K562 (cell line): ENCODE data around the gene DNMT1. TPM values are rescaled to one million over a fixed set of nuclear protein-coding genes. Genes with fewer than 3 reads are reported as not detected.

Experiments
- FOSL1 ChIP-seq: fragments of 200-800 bp; sonication (Bioruptor generic); conservative IDR thresholded peaks from 2 replicates; pipeline ENCODE4 v1.6.1; 2016; ENCODE audit warnings: missing genetic modification characterization, missing compliant biosample characterization
- FOXA3 ChIP-seq, 2 experiments: fragments of 450-650 bp in 1 of 2; sonication (generic) in 1 of 2; formaldehyde crosslinking; IDR thresholded peaks in 1 of 2; conservative IDR thresholded peaks in 1 of 2; 2 replicates each; pipeline versions ENCODE4 v1.4.0 to v1.8.0; 2020 to 2022; ENCODE audit warnings: mild to moderate bottlenecking in 2 of 2, missing genetic modification reagents in 1 of 2
- GATAD2A ChIP-seq: fragments of 450-650 bp; IDR thresholded peaks from 2 replicates; pipeline ENCODE4 v1.6.1; 2017
- JUNB ChIP-seq: fragments of 450-650 bp; formaldehyde crosslinking; conservative IDR thresholded peaks from 2 replicates; pipeline ENCODE4 v1.4.0; 2020; ENCODE audit warnings: mild to moderate bottlenecking
- MIER1 ChIP-seq: fragments of 450-650 bp; IDR thresholded peaks from 2 replicates; pipeline ENCODE4 v1.6.1; 2016; ENCODE audit warnings: antibody characterized with exemption, mild to moderate bottlenecking, low read depth
- PHB ChIP-seq: fragments of 250-450 bp; sonication (Bioruptor Pico); IDR thresholded peaks from 2 replicates; pipeline ENCODE4 v1.5.0; 2021
- PML ChIP-seq: IDR thresholded peaks from 2 replicates; pipeline ENCODE4 v1.6.1; 2012; ENCODE audit warnings: low read length, inconsistent platforms
- PTBP1 ChIP-seq: fragments of 200-400 bp; formaldehyde crosslinking; IDR thresholded peaks from 2 replicates; pipeline ENCODE4 v1.6.1; 2017; ENCODE audit warnings: low read depth, low read length
- PTTG1 ChIP-seq: fragments of 450-650 bp; IDR thresholded peaks from 2 replicates; pipeline ENCODE4 v1.6.1; 2016; ENCODE audit warnings: low read depth, mild to moderate bottlenecking, missing genetic modification characterization, missing compliant biosample characterization
- RBBP5 ChIP-seq: fragments of 200-600 bp; sonication (generic); IDR thresholded peaks from 2 replicates; pipeline ENCODE4 v1.6.1; 2012; ENCODE audit warnings: borderline replicate concordance, mild to moderate bottlenecking, low read length, control low read depth, inconsistent platforms; ENCODE audit not compliant: insufficient read depth, poor library complexity, severe bottlenecking
- RBM22 ChIP-seq: fragments of 200-400 bp; formaldehyde crosslinking; IDR thresholded peaks from 2 replicates; pipeline ENCODE4 v1.6.1; 2018; ENCODE audit warnings: low read length, low read depth; ENCODE audit not compliant: poor library complexity, severe bottlenecking
- RBM25 ChIP-seq: fragments of 200-400 bp; formaldehyde crosslinking; IDR thresholded peaks from 2 replicates; pipeline ENCODE4 v1.6.1; 2018; ENCODE audit warnings: low read length, low read depth, moderate library complexity; ENCODE audit not compliant: severe bottlenecking
- SRSF3 ChIP-seq: fragments of 200-400 bp; formaldehyde crosslinking; IDR thresholded peaks from 2 replicates; pipeline ENCODE4 v1.6.1; 2016; ENCODE audit warnings: mild to moderate bottlenecking, low read length, moderate library complexity; ENCODE audit not compliant: insufficient read depth
- ZNF263 ChIP-seq: sonication (generic); formaldehyde crosslinking; IDR thresholded peaks from 2 replicates; pipeline ENCODE4 v1.8.0; 2022; ENCODE audit warnings: mild to moderate bottlenecking, missing genetic modification reagents, borderline replicate concordance
- ZZZ3 ChIP-seq: fragments of 450-650 bp; IDR thresholded peaks from 2 replicates; pipeline ENCODE4 v1.6.1; 2016; ENCODE audit warnings: antibody characterized with exemption, mild to moderate bottlenecking, moderate library complexity
- polyA plus RNA-seq, 8 experiments: library from polyadenylated mRNA; depleted of rRNA in 4 of 8; stranded (reverse) in 5 of 8; unstranded in 3 of 8; fragments of >200 nt; fragmentation: Nextera tagmentation in 2 of 8; fragmentation: Illumina TruSeq in 1 of 8; extraction: Ambion mirVana in 2 of 8; extraction: Trizol in 1 of 8; gene quantifications; 2 replicates each; pipeline versions ENCODE4 v1.2.1 to v1.2.3, GENCODE V29; 2011 to 2014; ENCODE audit warnings: inconsistent platforms in 1 of 8, missing spikeins in 1 of 8
- total RNA-seq, 7 experiments: library from RNA; depleted of rRNA in 6 of 7; stranded (reverse); fragments of >200 nt in 6 of 7; fragmentation: Illumina TruSeq in 2 of 7; extraction: Trizol in 2 of 7; gene quantifications; 2 replicates each; pipeline versions ENCODE4 v1.2.1 to v1.2.3, GENCODE V29; 2011 to 2021; ENCODE audit warnings: low replicate concordance in 1 of 7
- TF ChIP-seq, protein P1 (sequence below), 3 experiments: fragments of 200-800 bp in 1 of 3; fragments of 250-450 bp in 1 of 3; fragments of 450-650 bp in 1 of 3; sonication (Bioruptor Pico) in 1 of 3; sonication (Bioruptor generic) in 1 of 3; formaldehyde crosslinking in 1 of 3; IDR thresholded peaks; 2 replicates each; pipeline versions ENCODE4 v1.6.1 to v1.8.0; 2016 to 2022; ENCODE audit warnings: mild to moderate bottlenecking in 2 of 3, missing genetic modification characterization in 2 of 3, missing compliant biosample characterization in 1 of 3, moderate library complexity in 1 of 3
- TF ChIP-seq, protein P2 (sequence below): sonication (generic); formaldehyde crosslinking; IDR thresholded peaks from 2 replicates; pipeline ENCODE4 v1.8.0; 2022; ENCODE audit warnings: mild to moderate bottlenecking, missing genetic modification reagents
- TF ChIP-seq, protein P3 (sequence below): fragments of 250-450 bp; sonication (Bioruptor Pico); IDR thresholded peaks from 2 replicates; pipeline ENCODE4 v1.4.0; 2020; ENCODE audit warnings: mild to moderate bottlenecking

DNMT1 gene
- total and polyA plus RNA-seq, 9 of the 15 experiments (the other 6 are each of a cell fraction or from before 2014, with no cell fraction given): 80.1 to 271 (median 121) TPM

DNA sequence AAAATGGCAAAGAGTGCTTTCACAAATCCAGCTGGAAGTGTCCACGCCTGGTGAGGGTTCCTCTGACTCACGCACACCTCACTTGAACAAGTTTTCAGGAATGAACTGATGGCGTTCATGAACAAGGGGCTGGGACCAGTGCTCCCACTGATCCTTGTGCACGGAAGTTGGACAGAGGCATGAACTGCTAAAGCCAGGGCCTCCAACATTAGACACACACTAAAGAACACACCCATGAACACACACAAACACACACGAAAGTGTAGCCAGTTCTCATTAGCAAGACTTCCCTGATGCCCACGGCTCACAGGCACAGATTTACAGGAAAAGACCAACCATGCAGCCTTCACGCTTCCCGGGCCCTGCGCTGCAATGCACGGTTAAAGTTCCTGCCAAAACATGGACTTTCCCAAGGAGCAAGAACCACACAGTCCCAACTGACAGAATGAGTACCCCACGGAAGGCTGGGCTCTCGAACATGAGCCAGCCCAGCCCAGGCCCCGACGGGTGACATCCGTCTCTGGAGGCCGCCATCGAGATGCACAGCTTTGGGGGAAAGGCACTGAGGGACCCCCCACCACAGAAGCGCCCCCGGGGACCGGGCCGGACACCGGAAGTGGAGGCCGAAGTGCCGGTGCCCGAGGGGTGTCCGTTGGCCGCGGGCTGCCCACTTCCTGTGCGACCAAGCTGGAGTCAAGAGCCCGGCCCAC lies 808 bp downstream of the DNMT1 start (continued):
- TF ChIP-seq SRSF3 (no peak), RBM22 (peak; percentile 75), RBBP5 (peak; percentile 70), ZNF263 (CRISPR knock-in tag) (no peak), FOSL1 (tag) (no peak), RBM25 (no peak), JUNB (CRISPR knock-in tag) (no peak), PHB (CRISPR knock-in tag) (no peak), FOXA3 (CRISPR knock-in tag; conservative IDR thresholded peaks at IDR 0.05 in 1 of 2, IDR thresholded peaks at IDR 0.05 in 1 of 2) (peak in 1 of 2 experiments; percentile 40; a peak in 1 of 4 replicates), PML (no peak), GATAD2A (no peak), PTTG1 (tag) (no peak), MIER1 (0 out of 2 replicates have a peak, but pooled peaks have one; percentile 20), PTBP1 (no peak), ZZZ3 (no peak)
- TF ChIP-seq, protein P1, sequence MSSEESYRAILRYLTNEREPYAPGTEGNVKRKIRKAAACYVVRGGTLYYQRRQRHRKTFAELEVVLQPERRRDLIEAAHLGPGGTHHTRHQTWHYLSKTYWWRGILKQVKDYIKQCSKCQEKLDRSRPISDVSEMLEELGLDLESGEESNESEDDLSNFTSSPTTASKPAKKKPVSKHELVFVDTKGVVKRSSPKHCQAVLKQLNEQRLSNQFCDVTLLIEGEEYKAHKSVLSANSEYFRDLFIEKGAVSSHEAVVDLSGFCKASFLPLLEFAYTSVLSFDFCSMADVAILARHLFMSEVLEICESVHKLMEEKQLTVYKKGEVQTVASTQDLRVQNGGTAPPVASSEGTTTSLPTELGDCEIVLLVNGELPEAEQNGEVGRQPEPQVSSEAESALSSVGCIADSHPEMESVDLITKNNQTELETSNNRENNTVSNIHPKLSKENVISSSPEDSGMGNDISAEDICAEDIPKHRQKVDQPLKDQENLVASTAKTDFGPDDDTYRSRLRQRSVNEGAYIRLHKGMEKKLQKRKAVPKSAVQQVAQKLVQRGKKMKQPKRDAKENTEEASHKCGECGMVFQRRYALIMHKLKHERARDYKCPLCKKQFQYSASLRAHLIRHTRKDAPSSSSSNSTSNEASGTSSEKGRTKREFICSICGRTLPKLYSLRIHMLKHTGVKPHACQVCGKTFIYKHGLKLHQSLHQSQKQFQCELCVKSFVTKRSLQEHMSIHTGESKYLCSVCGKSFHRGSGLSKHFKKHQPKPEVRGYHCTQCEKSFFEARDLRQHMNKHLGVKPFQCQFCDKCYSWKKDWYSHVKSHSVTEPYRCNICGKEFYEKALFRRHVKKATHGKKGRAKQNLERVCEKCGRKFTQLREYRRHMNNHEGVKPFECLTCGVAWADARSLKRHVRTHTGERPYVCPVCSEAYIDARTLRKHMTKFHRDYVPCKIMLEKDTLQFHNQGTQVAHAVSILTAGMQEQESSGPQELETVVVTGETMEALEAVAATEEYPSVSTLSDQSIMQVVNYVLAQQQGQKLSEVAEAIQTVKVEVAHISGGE (CRISPR knock-in tag; IDR thresholded peaks at IDR 0.05): peak in 2 of 3 experiments; percentile 49 to 87; a peak in 3 of 6 replicates
- TF ChIP-seq, protein P2, sequence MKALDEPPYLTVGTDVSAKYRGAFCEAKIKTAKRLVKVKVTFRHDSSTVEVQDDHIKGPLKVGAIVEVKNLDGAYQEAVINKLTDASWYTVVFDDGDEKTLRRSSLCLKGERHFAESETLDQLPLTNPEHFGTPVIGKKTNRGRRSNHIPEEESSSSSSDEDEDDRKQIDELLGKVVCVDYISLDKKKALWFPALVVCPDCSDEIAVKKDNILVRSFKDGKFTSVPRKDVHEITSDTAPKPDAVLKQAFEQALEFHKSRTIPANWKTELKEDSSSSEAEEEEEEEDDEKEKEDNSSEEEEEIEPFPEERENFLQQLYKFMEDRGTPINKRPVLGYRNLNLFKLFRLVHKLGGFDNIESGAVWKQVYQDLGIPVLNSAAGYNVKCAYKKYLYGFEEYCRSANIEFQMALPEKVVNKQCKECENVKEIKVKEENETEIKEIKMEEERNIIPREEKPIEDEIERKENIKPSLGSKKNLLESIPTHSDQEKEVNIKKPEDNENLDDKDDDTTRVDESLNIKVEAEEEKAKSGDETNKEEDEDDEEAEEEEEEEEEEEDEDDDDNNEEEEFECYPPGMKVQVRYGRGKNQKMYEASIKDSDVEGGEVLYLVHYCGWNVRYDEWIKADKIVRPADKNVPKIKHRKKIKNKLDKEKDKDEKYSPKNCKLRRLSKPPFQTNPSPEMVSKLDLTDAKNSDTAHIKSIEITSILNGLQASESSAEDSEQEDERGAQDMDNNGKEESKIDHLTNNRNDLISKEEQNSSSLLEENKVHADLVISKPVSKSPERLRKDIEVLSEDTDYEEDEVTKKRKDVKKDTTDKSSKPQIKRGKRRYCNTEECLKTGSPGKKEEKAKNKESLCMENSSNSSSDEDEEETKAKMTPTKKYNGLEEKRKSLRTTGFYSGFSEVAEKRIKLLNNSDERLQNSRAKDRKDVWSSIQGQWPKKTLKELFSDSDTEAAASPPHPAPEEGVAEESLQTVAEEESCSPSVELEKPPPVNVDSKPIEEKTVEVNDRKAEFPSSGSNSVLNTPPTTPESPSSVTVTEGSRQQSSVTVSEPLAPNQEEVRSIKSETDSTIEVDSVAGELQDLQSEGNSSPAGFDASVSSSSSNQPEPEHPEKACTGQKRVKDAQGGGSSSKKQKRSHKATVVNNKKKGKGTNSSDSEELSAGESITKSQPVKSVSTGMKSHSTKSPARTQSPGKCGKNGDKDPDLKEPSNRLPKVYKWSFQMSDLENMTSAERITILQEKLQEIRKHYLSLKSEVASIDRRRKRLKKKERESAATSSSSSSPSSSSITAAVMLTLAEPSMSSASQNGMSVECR (CRISPR knock-in tag): no peak; the same call in none of the 2 replicates
- TF ChIP-seq, protein P3, sequence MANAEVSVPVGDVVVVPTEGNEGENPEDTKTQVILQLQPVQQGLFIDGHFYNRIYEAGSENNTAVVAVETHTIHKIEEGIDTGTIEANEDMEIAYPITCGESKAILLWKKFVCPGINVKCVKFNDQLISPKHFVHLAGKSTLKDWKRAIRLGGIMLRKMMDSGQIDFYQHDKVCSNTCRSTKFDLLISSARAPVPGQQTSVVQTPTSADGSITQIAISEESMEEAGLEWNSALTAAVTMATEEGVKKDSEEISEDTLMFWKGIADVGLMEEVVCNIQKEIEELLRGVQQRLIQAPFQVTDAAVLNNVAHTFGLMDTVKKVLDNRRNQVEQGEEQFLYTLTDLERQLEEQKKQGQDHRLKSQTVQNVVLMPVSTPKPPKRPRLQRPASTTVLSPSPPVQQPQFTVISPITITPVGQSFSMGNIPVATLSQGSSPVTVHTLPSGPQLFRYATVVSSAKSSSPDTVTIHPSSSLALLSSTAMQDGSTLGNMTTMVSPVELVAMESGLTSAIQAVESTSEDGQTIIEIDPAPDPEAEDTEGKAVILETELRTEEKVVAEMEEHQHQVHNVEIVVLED: no peak
